Thyroid gland (tissue), 4 donors: ENCODE results near the gene INPP4B. TPM values are rescaled to one million over a fixed set of nuclear protein-coding genes. Genes with fewer than 3 reads are reported as not detected.

Experiments
- DNase-seq, 2 donors: peaks; one replicate each; pipeline ENCODE4 v3.0.0-alpha.2; 2019
- H3K27ac ChIP-seq, 3 donors: fragments of 200-600 bp; sonication (generic); 1 replicate in 2 of 3; 2 replicates in 1 of 3; pipeline ENCODE4 v1.5.1; 2016 to 2019; ENCODE audit warnings: mild to moderate bottlenecking in 1 of 3, moderate library complexity in 1 of 3
- H3K27me3 ChIP-seq: fragments of 200-600 bp; sonication (generic); one replicate; pipeline ENCODE4 v1.5.1; 2019
- H3K36me3 ChIP-seq, 2 donors: fragments of 200-600 bp; sonication (generic); one replicate each; pipeline ENCODE4 v1.5.1; 2016 to 2019
- H3K4me1 ChIP-seq, 2 donors: fragments of 200-600 bp; sonication (generic); one replicate each; pipeline ENCODE4 v1.5.1; 2017 to 2019
- H3K4me3 ChIP-seq, 3 donors: fragments of 200-600 bp; sonication (generic); replicated peaks in 1 of 3; 1 replicate in 2 of 3; 2 replicates in 1 of 3; pipeline ENCODE4 v1.5.1; 2016; ENCODE audit warnings: mild to moderate bottlenecking in 1 of 3
- H3K9me3 ChIP-seq: fragments of 200-600 bp; sonication (generic); one replicate; pipeline ENCODE4 v1.5.1; 2017
- POLR2A ChIP-seq, 2 donors: fragments of 450-650 bp; IDR thresholded peaks; one replicate each; pipeline ENCODE4 v1.6.1; 2017; ENCODE audit warnings: antibody characterized with exemption in 2 of 2, mild to moderate bottlenecking in 2 of 2, moderate library complexity in 1 of 2
- WGBS, 2 donors: methylation state at CpG; one replicate each; pipeline ENCODE4 v1.1.5; 2017; 5-methylcytosine and 5-hydroxymethylcytosine counted together
- intact Hi-C: fragments of 100-400 bp; cut with DNase I; formaldehyde crosslinking; loops from one replicate; pipeline ENCODE4 v1.15.1; 2023
- total RNA-seq, 4 donors: library from RNA; depleted of rRNA; stranded (reverse); fragments of >200 nt; gene quantifications; one replicate each; pipeline ENCODE4 v1.2.3, GENCODE V29; 2016
- TF ChIP-seq, protein P1 (sequence below), 6 experiments: fragments of 200-600 bp in 3 of 6; fragments of 450-650 bp in 3 of 6; sonication (generic) in 3 of 6; IDR thresholded peaks; one replicate each; pipeline ENCODE4 v1.5.1; 2016 to 2019; ENCODE audit warnings: antibody characterized with exemption in 6 of 6, mild to moderate bottlenecking in 2 of 6, inconsistent platforms in 1 of 6, moderate library complexity in 1 of 6

INPP4B gene
- total RNA-seq, 4 donors from 2014 or later = 8.0 to 22.1 (median 12.0) TPM

- TF ChIP-seq, protein P1, sequence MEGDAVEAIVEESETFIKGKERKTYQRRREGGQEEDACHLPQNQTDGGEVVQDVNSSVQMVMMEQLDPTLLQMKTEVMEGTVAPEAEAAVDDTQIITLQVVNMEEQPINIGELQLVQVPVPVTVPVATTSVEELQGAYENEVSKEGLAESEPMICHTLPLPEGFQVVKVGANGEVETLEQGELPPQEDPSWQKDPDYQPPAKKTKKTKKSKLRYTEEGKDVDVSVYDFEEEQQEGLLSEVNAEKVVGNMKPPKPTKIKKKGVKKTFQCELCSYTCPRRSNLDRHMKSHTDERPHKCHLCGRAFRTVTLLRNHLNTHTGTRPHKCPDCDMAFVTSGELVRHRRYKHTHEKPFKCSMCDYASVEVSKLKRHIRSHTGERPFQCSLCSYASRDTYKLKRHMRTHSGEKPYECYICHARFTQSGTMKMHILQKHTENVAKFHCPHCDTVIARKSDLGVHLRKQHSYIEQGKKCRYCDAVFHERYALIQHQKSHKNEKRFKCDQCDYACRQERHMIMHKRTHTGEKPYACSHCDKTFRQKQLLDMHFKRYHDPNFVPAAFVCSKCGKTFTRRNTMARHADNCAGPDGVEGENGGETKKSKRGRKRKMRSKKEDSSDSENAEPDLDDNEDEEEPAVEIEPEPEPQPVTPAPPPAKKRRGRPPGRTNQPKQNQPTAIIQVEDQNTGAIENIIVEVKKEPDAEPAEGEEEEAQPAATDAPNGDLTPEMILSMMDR (IDR thresholded peaks at IDR 0.05) = no peak
- TF ChIP-seq POLR2A (IDR thresholded peaks at IDR 0.05) = no peak
- WGBS, 2 donors = 100% methylated on average over 1 of the region's 1 CpG
- H3K27me3 ChIP-seq = no peaks in the 10 kb centered on the region
- intact Hi-C loops = no loop called here
- H3K9me3 ChIP-seq = no peaks in the 10 kb centered on the region
- H3K36me3 ChIP-seq = no peaks in the 10 kb centered on the region
- no peak overlapping the region for H3K27ac ChIP-seq
- H3K4me1 ChIP-seq = no peaks in the 10 kb centered on the region
- no peak for DNase-seq
- no peak overlapping the region for H3K4me3 ChIP-seq
Observed at GRCh38 chr4:142708231-142708630, 137.9 kb downstream of the INPP4B start.

DNA sequence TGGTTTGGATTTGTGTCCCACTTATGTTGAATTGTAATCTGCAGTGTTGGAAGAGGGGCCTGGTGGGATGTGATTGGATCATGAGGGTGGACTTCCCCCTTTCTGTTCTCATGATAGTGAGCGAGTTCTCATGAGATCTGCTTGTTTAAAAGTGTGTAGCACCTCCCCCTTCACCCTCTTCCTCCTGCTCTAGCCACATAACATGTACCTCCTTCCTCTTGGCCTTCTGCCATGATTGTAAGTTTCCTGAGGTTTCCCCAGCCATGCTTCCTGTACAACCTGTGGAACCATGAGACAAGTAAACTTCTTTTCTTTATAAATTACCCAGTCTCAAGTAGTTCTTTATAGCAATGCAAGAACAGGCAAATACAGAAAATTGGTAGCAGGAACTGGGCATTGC lies 138.7 kb downstream of the INPP4B start:
- intact Hi-C loops = no loop called here
- Histone ChIP-seq H3K4me3 (no peak overlapping the region), H3K36me3 (no peaks in the 10 kb centered on the region), H3K27me3 (no peaks in the 10 kb centered on the region), H3K27ac (no peak overlapping the region), H3K9me3 (no peaks in the 10 kb centered on the region), H3K4me1 (no peaks in the 10 kb centered on the region)
- 80 to 85% methylated on average over 1 of the region's 1 CpG for WGBS, 2 donors
- no peak for TF ChIP-seq POLR2A (IDR thresholded peaks at IDR 0.05)
- TF ChIP-seq, protein P1 (IDR thresholded peaks at IDR 0.05) = no peak
- no peak for DNase-seq

DNA sequence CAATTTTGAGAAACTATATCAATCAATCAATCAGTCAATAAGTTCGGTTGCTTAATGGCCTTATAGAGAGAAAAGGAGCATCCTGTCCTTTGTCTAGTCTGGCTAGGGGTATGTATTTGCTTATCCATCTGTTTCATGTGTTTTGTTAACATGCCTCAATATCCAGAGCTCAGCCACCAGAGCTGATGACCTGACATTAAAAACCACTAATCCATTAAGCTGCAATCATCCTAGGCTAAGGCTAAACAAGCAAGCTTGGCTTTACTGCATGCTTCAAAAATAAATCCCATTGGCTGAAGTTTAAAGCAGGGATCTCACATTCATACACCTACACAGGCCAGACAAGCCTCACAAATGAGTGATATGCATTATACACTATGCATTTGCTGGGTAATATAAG lies 139.7 kb downstream of the INPP4B start:
- H3K27ac ChIP-seq = no peak overlapping the region
- no peak for DNase-seq
- H3K4me3 ChIP-seq = no peak overlapping the region
- no peaks in the 10 kb centered on the region for H3K4me1 ChIP-seq
- TF ChIP-seq POLR2A (IDR thresholded peaks at IDR 0.05) = no peak
- TF ChIP-seq, protein P1 (IDR thresholded peaks at IDR 0.05) = no peak
- intact Hi-C loops = no loop called here
- H3K36me3 ChIP-seq = no peaks in the 10 kb centered on the region
- no peaks in the 10 kb centered on the region for H3K27me3 ChIP-seq
- 92 to 100% methylated on average over 1 of the region's 1 CpG for WGBS, 2 donors
- H3K9me3 ChIP-seq = no peaks in the 10 kb centered on the region

DNA sequence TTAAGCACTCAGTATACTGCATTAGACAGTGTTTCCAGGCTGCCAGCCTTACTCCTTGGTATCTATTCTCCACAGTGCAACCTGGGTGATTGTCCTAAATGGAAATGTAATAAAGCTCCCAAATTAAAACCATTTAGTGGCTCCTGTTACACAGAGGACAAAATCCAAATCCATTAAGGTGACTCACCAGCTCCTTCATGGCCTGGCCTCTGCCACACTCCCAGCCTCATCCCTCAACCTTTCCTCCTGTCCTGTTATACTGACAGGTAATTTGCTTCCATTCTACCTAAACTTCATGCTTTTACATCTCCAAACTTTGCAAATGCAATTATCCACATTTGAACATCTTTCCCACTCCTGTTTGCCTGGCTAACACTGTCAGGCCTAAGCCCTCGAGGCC lies 140.3 kb downstream of the INPP4B start:
- Histone ChIP-seq H3K4me1 (no peaks in the 10 kb centered on the region), H3K36me3 (no peaks in the 10 kb centered on the region), H3K27me3 (no peaks in the 10 kb centered on the region), H3K9me3 (no peaks in the 10 kb centered on the region), H3K4me3 (no peak overlapping the region), H3K27ac (no peak overlapping the region)
- 83% methylated on average over 1 of the region's 1 CpG for WGBS, 2 donors
- TF ChIP-seq POLR2A (IDR thresholded peaks at IDR 0.05) = no peak
- TF ChIP-seq, protein P1 (IDR thresholded peaks at IDR 0.05) = no peak
- no peak for DNase-seq
- intact Hi-C loops = no loop called here

GRCh38 chr4:142703694-142704309 lies 142.3 kb downstream of the INPP4B start:
- H3K4me1 ChIP-seq = no peaks in the 10 kb centered on the region
- no peak overlapping the region for H3K4me3 ChIP-seq
- no peak for DNase-seq
- TF ChIP-seq POLR2A (IDR thresholded peaks at IDR 0.05) = no peak
- TF ChIP-seq, protein P1 (IDR thresholded peaks at IDR 0.05) = no peak
- intact Hi-C loops = no loop called here
- no peak overlapping the region for H3K27ac ChIP-seq
- no peaks in the 10 kb centered on the region for H3K36me3 ChIP-seq
- no peaks in the 10 kb centered on the region for H3K27me3 ChIP-seq
- no peaks in the 10 kb centered on the region for H3K9me3 ChIP-seq
- 71 to 73% methylated on average over 4 of the region's 4 CpGs for WGBS, 2 donors
